K562 (cell line): ENCODE measurements around the gene FGF1. TPM values are rescaled to one million over a fixed set of nuclear protein-coding genes. Genes with fewer than 3 reads are reported as not detected.

Source experiments
- CEBPG ChIP-seq, 3 experiments: fragments of 200-800 bp in 1 of 3; sonication (Bioruptor generic) in 1 of 3; sonication (generic) in 1 of 3; formaldehyde crosslinking in 1 of 3; IDR thresholded peaks in 2 of 3; conservative IDR thresholded peaks in 1 of 3; 2 replicates each; pipeline versions ENCODE4 v1.6.1 to v1.8.0; 2016 to 2022; ENCODE audit warnings: missing compliant biosample characterization in 2 of 3, missing genetic modification characterization in 2 of 3, mild to moderate bottlenecking in 1 of 3, missing genetic modification reagents in 1 of 3
- DIDO1 ChIP-seq: fragments of 450-650 bp; IDR thresholded peaks from 2 replicates; pipeline ENCODE4 v1.6.1; 2016; ENCODE audit warnings: low read depth, missing biosample characterization, missing genetic modification characterization
- HDAC3 ChIP-seq: fragments of 450-650 bp; IDR thresholded peaks from 2 replicates; pipeline ENCODE4 v1.6.1; 2018; ENCODE audit warnings: borderline replicate concordance, mild to moderate bottlenecking, moderate library complexity; ENCODE audit not compliant: partially characterized antibody
- JUND ChIP-seq, 2 experiments: IDR thresholded peaks; 2 replicates in 1 of 2; 3 replicates in 1 of 2; pipeline ENCODE4 v1.6.1; 2011; ENCODE audit warnings: borderline replicate concordance in 2 of 2, low read depth in 2 of 2, low read length in 2 of 2, improper control_type of control experiment in 1 of 2, missing biosample characterization in 1 of 2, missing genetic modification characterization in 1 of 2, missing genetic modification reagents in 1 of 2
- KDM5B ChIP-seq: fragments of 200-600 bp; sonication (generic); IDR thresholded peaks from 2 replicates; pipeline ENCODE4 v1.6.1; 2012; ENCODE audit warnings: low read depth, mild to moderate bottlenecking, moderate library complexity, low read length, control low read depth, inconsistent platforms; ENCODE audit not compliant: insufficient replicate concordance
- MAFF ChIP-seq: IDR thresholded peaks from 2 replicates; pipeline ENCODE4 v1.6.1; 2012; ENCODE audit warnings: low read length, improper control_type of control experiment
- MYBL2 ChIP-seq, 2 experiments: fragments of 450-650 bp in 1 of 2; sonication (generic) in 1 of 2; formaldehyde crosslinking in 1 of 2; IDR thresholded peaks; 2 replicates each; pipeline versions ENCODE4 v1.6.1 to v1.8.1; 2017 to 2022; ENCODE audit warnings: borderline replicate concordance in 1 of 2, inconsistent platforms in 1 of 2, low read depth in 1 of 2, mild to moderate bottlenecking in 1 of 2, missing genetic modification reagents in 1 of 2, moderate library complexity in 1 of 2
- PTBP1 ChIP-seq: fragments of 200-400 bp; formaldehyde crosslinking; IDR thresholded peaks from 2 replicates; pipeline ENCODE4 v1.6.1; 2017; ENCODE audit warnings: low read depth, low read length
- TCFL5 ChIP-seq: fragments of 250-450 bp; sonication (Bioruptor Pico); conservative IDR thresholded peaks from 2 replicates; pipeline ENCODE4 v1.6.1; 2021; ENCODE audit warnings: mild to moderate bottlenecking, moderate library complexity, matching md5 sums
- ZBTB7A ChIP-seq: IDR thresholded peaks from 2 replicates; pipeline ENCODE4 v1.6.1; 2011; ENCODE audit warnings: low read depth, mild to moderate bottlenecking, low read length, moderate library complexity, borderline replicate concordance; ENCODE audit not compliant: control insufficient read depth
- polyA plus RNA-seq, 8 experiments: library from polyadenylated mRNA; depleted of rRNA in 4 of 8; stranded (reverse) in 5 of 8; unstranded in 3 of 8; fragments of >200 nt; fragmentation: Nextera tagmentation in 2 of 8; fragmentation: Illumina TruSeq in 1 of 8; extraction: Ambion mirVana in 2 of 8; extraction: Trizol in 1 of 8; gene quantifications; 2 replicates each; pipeline versions ENCODE4 v1.2.1 to v1.2.3, GENCODE V29; 2011 to 2014; ENCODE audit warnings: inconsistent platforms in 1 of 8, missing spikeins in 1 of 8
- total RNA-seq, 7 experiments: library from RNA; depleted of rRNA in 6 of 7; stranded (reverse); fragments of >200 nt in 6 of 7; fragmentation: Illumina TruSeq in 2 of 7; extraction: Trizol in 2 of 7; gene quantifications; 2 replicates each; pipeline versions ENCODE4 v1.2.1 to v1.2.3, GENCODE V29; 2011 to 2021; ENCODE audit warnings: low replicate concordance in 1 of 7
- TF ChIP-seq, protein P1 (sequence below): fragments of 200-800 bp; sonication (Bioruptor generic); IDR thresholded peaks from 2 replicates; pipeline ENCODE4 v1.6.1; 2016; ENCODE audit warnings: missing genetic modification characterization, missing compliant biosample characterization
- TF ChIP-seq, protein P2 (sequence below): fragments of 450-650 bp; IDR thresholded peaks from one replicate; pipeline ENCODE4 v1.6.1; 2018; ENCODE audit warnings: mild to moderate bottlenecking, moderate library complexity; ENCODE audit not compliant: partially characterized antibody

Gene FGF1
- total and polyA plus RNA-seq, 9 of the 15 experiments (the other 6 are each of a cell fraction or from before 2014, with no cell fraction given): not detected

DNA sequence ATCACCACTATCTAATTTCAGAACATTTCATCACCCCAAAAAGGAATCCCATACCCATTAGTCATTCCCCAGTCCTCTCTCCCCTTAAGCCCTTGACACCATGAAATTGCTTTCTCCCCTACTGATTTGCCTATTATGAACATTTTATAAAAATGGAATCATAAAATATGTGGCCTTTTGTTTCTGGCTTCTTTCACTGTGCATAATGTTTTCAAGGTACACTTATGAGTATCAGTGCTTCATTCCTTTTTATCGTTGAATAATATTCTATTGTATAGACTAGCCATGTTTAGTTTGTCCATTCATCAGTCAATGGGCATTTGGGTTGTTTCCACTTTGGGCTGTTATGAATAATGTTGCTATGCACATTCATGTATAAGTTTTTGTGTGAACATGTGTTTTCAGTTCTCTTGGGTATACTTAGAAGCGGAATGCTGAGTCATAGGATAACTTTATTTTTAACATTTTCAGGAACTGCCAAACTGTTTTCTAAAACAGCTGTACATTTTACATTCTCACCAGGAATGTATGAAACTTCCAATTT is 40.4 kb upstream of the FGF1 start (continued):
- TF ChIP-seq MYBL2 (IDR thresholded peaks at IDR 0.05; ENCODE audit: low read depth) (no peak), MYBL2 (CRISPR knock-in tag; IDR thresholded peaks at IDR 0.05; ENCODE audit: borderline replicate concordance) (no peak), PTBP1 (no peak), JUND (IDR thresholded peaks at IDR 0.05; ENCODE audit: borderline replicate concordance, low read depth, low read length) (peak; percentile 55; the same call in 1 of the 2 replicates), JUND (tag; IDR thresholded peaks at IDR 0.05; ENCODE audit: borderline replicate concordance, low read depth, low read length) (no peak; the same call in 2 of the 3 replicates), MAFF (peak; percentile 27; the same call in 1 of the 2 replicates), CEBPG (CRISPR knock-in tag; IDR thresholded peaks at IDR 0.05) (no peak), CEBPG (tag; conservative IDR thresholded peaks at IDR 0.05 in 1 of 2, IDR thresholded peaks at IDR 0.05 in 1 of 2) (peak; percentile 91 to 99), DIDO1 (tag) (no peak), KDM5B (no peak), HDAC3 (no peak), TCFL5 (CRISPR knock-in tag) (no peak), ZBTB7A (no peak)
- TF ChIP-seq, protein P1, sequence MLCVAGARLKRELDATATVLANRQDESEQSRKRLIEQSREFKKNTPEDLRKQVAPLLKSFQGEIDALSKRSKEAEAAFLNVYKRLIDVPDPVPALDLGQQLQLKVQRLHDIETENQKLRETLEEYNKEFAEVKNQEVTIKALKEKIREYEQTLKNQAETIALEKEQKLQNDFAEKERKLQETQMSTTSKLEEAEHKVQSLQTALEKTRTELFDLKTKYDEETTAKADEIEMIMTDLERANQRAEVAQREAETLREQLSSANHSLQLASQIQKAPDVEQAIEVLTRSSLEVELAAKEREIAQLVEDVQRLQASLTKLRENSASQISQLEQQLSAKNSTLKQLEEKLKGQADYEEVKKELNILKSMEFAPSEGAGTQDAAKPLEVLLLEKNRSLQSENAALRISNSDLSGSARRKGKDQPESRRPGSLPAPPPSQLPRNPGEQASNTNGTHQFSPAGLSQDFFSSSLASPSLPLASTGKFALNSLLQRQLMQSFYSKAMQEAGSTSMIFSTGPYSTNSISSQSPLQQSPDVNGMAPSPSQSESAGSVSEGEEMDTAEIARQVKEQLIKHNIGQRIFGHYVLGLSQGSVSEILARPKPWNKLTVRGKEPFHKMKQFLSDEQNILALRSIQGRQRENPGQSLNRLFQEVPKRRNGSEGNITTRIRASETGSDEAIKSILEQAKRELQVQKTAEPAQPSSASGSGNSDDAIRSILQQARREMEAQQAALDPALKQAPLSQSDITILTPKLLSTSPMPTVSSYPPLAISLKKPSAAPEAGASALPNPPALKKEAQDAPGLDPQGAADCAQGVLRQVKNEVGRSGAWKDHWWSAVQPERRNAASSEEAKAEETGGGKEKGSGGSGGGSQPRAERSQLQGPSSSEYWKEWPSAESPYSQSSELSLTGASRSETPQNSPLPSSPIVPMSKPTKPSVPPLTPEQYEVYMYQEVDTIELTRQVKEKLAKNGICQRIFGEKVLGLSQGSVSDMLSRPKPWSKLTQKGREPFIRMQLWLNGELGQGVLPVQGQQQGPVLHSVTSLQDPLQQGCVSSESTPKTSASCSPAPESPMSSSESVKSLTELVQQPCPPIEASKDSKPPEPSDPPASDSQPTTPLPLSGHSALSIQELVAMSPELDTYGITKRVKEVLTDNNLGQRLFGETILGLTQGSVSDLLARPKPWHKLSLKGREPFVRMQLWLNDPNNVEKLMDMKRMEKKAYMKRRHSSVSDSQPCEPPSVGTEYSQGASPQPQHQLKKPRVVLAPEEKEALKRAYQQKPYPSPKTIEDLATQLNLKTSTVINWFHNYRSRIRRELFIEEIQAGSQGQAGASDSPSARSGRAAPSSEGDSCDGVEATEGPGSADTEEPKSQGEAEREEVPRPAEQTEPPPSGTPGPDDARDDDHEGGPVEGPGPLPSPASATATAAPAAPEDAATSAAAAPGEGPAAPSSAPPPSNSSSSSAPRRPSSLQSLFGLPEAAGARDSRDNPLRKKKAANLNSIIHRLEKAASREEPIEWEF (CRISPR knock-in tag): no peak
- TF ChIP-seq, protein P2, sequence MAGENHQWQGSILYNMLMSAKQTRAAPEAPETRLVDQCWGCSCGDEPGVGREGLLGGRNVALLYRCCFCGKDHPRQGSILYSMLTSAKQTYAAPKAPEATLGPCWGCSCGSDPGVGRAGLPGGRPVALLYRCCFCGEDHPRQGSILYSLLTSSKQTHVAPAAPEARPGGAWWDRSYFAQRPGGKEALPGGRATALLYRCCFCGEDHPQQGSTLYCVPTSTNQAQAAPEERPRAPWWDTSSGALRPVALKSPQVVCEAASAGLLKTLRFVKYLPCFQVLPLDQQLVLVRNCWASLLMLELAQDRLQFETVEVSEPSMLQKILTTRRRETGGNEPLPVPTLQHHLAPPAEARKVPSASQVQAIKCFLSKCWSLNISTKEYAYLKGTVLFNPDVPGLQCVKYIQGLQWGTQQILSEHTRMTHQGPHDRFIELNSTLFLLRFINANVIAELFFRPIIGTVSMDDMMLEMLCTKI: no peak
